Breast epithelium (tissue), 3 donors: ENCODE data around the gene CNOT8.

Source experiments
- CTCF ChIP-seq, 3 donors: fragments of 450-650 bp; IDR thresholded peaks; one replicate each; pipeline ENCODE4 v1.5.1; 2016 to 2017; ENCODE audit warnings: antibody characterized with exemption in 3 of 3, mild to moderate bottlenecking in 3 of 3, moderate library complexity in 3 of 3
- POLR2A ChIP-seq: fragments of 450-650 bp; IDR thresholded peaks from one replicate; pipeline ENCODE4 v1.6.1; 2016; ENCODE audit warnings: antibody characterized with exemption, mild to moderate bottlenecking, moderate library complexity
- POLR2AphosphoS5 ChIP-seq, 3 donors: sonication (generic); formaldehyde crosslinking; IDR thresholded peaks; one replicate each; pipeline ENCODE4 v1.6.1; 2017; ENCODE audit warnings: antibody characterized with exemption in 3 of 3

- TF ChIP-seq CTCF (IDR thresholded peaks at IDR 0.05) (no peak), POLR2A (no peak), POLR2AphosphoS5 (IDR thresholded peaks at IDR 0.05) (no peak)
These were observed 21.2 kb upstream of the CNOT8 start for GRCh38 chr5:154837009-154837901.
